Large intestine (tissue), 3 donors: ENCODE measurements around the gene SEMA5B. TPM values are rescaled to one million over a fixed set of nuclear protein-coding genes. Genes with fewer than 3 reads are reported as not detected.

Source experiments
- DNase-seq, 2 donors: peaks; one replicate each; pipeline versions ENCODE4 v3.0.0 to v3.0.0-alpha.2; 2013
- H3K27ac ChIP-seq: one replicate; pipeline ENCODE4 v1.5.1; 2013; ENCODE audit warnings: low read length
- H3K27me3 ChIP-seq: 2 replicates; pipeline ENCODE4 v1.6.1; 2013; ENCODE audit warnings: low read length; ENCODE audit not compliant: control insufficient read depth, insufficient read depth
- H3K36me3 ChIP-seq: 2 replicates; pipeline ENCODE4 v1.6.1; 2013; ENCODE audit warnings: low read length; ENCODE audit not compliant: control insufficient read depth, insufficient read depth
- H3K4me1 ChIP-seq: one replicate; pipeline ENCODE4 v1.6.1; 2013; ENCODE audit warnings: low read length; ENCODE audit not compliant: control insufficient read depth, insufficient read depth
- H3K4me3 ChIP-seq: one replicate; pipeline ENCODE4 v1.5.1; 2013; ENCODE audit warnings: low read length
- H3K9me3 ChIP-seq: one replicate; pipeline ENCODE4 v1.6.1; 2013; ENCODE audit warnings: mild to moderate bottlenecking, low read depth, low read length, moderate library complexity; ENCODE audit not compliant: control insufficient read depth
- WGBS: methylation state at CpG from one replicate; pipeline ENCODE4 v1.1.5; 2013; ENCODE audit warnings: low lambda C conversion rate; ENCODE audit not compliant: insufficient coverage; 5-methylcytosine and 5-hydroxymethylcytosine counted together
- polyA plus RNA-seq: library from polyadenylated mRNA; unstranded; fragments of 120-200 nt; gene quantifications from one replicate; pipeline ENCODE4 v1.2.1, GENCODE V29; 2013

SEMA5B gene
- polyA plus RNA-seq, 1 donor, result 5.4 TPM

GRCh38 chr3:123013876-123014275, 13.7 kb downstream of the SEMA5B start:
- no CpG with 5 or more reads among the region's 6 CpGs for WGBS
- no peaks in the 10 kb centered on the region for H3K4me1 ChIP-seq
- DNase-seq, result no peak

GRCh38 chr3:123012652-123013051, 14.9 kb downstream of the SEMA5B start:
- Histone ChIP-seq H3K9me3 (no peaks in the 10 kb centered on the region), H3K27me3 (peaks cover 19% of the 10 kb centered on the region), H3K4me1 (no peaks in the 10 kb centered on the region), H3K4me3 (no peak overlapping the region), H3K36me3 (no peaks in the 10 kb centered on the region), H3K27ac (no peak overlapping the region)
- no CpG with 5 or more reads among the region's 1 CpG for WGBS
- DNase-seq, result no peak

More at GRCh38 chr3:123013876-123014275, 13.7 kb downstream of the SEMA5B start:
- H3K27ac ChIP-seq, result no peak overlapping the region
- no peak overlapping the region for H3K4me3 ChIP-seq
- peaks cover 24% of the 10 kb centered on the region for H3K27me3 ChIP-seq
- H3K9me3 ChIP-seq, result no peaks in the 10 kb centered on the region
- H3K36me3 ChIP-seq, result no peaks in the 10 kb centered on the region

GRCh38 chr3:123011447-123011846, 16.1 kb downstream of the SEMA5B start:
- H3K36me3 ChIP-seq, result no peaks in the 10 kb centered on the region
- DNase-seq, result no peak
- H3K4me1 ChIP-seq, result no peaks in the 10 kb centered on the region
- H3K27ac ChIP-seq, result no peak overlapping the region
- WGBS, result no CpG with 5 or more reads among the region's 1 CpG
- H3K27me3 ChIP-seq, result peaks cover 22% of the 10 kb centered on the region
- no peak overlapping the region for H3K4me3 ChIP-seq
- no peaks in the 10 kb centered on the region for H3K9me3 ChIP-seq

GRCh38 chr3:123008840-123009239, 18.7 kb downstream of the SEMA5B start:
- Histone ChIP-seq H3K36me3 (no peaks in the 10 kb centered on the region), H3K9me3 (no peaks in the 10 kb centered on the region), H3K4me3 (no peak overlapping the region), H3K27me3 (peaks cover 18% of the 10 kb centered on the region), H3K4me1 (no peaks in the 10 kb centered on the region), H3K27ac (no peak overlapping the region)
- no CpG with 5 or more reads among the region's 6 CpGs for WGBS
- DNase-seq, result no peak

GRCh38 chr3:123006609-123007008, 21.0 kb downstream of the SEMA5B start:
- DNase-seq, result no peak

GRCh38 chr3:123005291-123005690, 22.3 kb downstream of the SEMA5B start:
- H3K36me3 ChIP-seq, result no peaks in the 10 kb centered on the region
- no peaks in the 10 kb centered on the region for H3K4me1 ChIP-seq
- DNase-seq, result no peak
- H3K27me3 ChIP-seq, result peaks cover 29% of the 10 kb centered on the region
- no peak overlapping the region for H3K27ac ChIP-seq
- WGBS, result no CpG with 5 or more reads among the region's 1 CpG
- no peaks in the 10 kb centered on the region for H3K9me3 ChIP-seq
- no peak overlapping the region for H3K4me3 ChIP-seq

More at GRCh38 chr3:123006609-123007008, 21.0 kb downstream of the SEMA5B start:
- H3K27me3 ChIP-seq, result peaks cover 24% of the 10 kb centered on the region
- no peak overlapping the region for H3K4me3 ChIP-seq
- no peaks in the 10 kb centered on the region for H3K4me1 ChIP-seq
- no CpG with 5 or more reads among the region's 2 CpGs for WGBS
- H3K9me3 ChIP-seq, result no peaks in the 10 kb centered on the region
- no peaks in the 10 kb centered on the region for H3K36me3 ChIP-seq
- no peak overlapping the region for H3K27ac ChIP-seq

GRCh38 chr3:123004201-123004918, 23.2 kb downstream of the SEMA5B start:
- Histone ChIP-seq H3K27me3 (peaks cover 29% of the 10 kb centered on the region), H3K4me1 (no peaks in the 10 kb centered on the region)
- DNase-seq, result no peak

GRCh38 chr3:123002749-123003497, 24.6 kb downstream of the SEMA5B start:
- Histone ChIP-seq H3K4me3 (no peak overlapping the region), H3K4me1 (no peaks in the 10 kb centered on the region), H3K9me3 (no peaks in the 10 kb centered on the region), H3K27ac (no peak overlapping the region), H3K36me3 (no peaks in the 10 kb centered on the region), H3K27me3 (peaks cover 24% of the 10 kb centered on the region)
- no CpG with 5 or more reads among the region's 7 CpGs for WGBS
- DNase-seq, result no peak

More at GRCh38 chr3:123004201-123004918, 23.2 kb downstream of the SEMA5B start:
- H3K9me3 ChIP-seq, result no peaks in the 10 kb centered on the region
- H3K36me3 ChIP-seq, result no peaks in the 10 kb centered on the region
- H3K27ac ChIP-seq, result no peak overlapping the region
- H3K4me3 ChIP-seq, result no peak overlapping the region
- WGBS, result no CpG with 5 or more reads among the region's 5 CpGs

- WGBS, result no CpG with 5 or more reads among the region's 8 CpGs
- DNase-seq, result no peak
- no peaks in the 10 kb centered on the region for H3K4me1 ChIP-seq
- no peaks in the 10 kb centered on the region for H3K9me3 ChIP-seq
- H3K4me3 ChIP-seq, result no peak overlapping the region
- peaks cover 24% of the 10 kb centered on the region for H3K27me3 ChIP-seq
- no peaks in the 10 kb centered on the region for H3K36me3 ChIP-seq
- no peak overlapping the region for H3K27ac ChIP-seq
Observed at GRCh38 chr3:123002100-123002748, 25.3 kb downstream of the SEMA5B start.

- Histone ChIP-seq H3K27me3 (peaks cover 18% of the 10 kb centered on the region), H3K36me3 (no peaks in the 10 kb centered on the region), H3K4me1 (no peaks in the 10 kb centered on the region), H3K27ac (no peak overlapping the region), H3K9me3 (no peaks in the 10 kb centered on the region), H3K4me3 (no peak overlapping the region)
- no peak for DNase-seq
- WGBS, result no CpG with 5 or more reads among the region's 4 CpGs
Observed at GRCh38 chr3:122998856-122999255, 28.7 kb downstream of the SEMA5B start.
